AG09309 (cell line): ENCODE results near the gene VTN.
A peak's percentile ranks its signal among the peaks of the same experiment; 100 is the strongest.

Experiments
- DNase-seq: peaks from one replicate; pipeline ENCODE4 v3.0.0-alpha.2; 2010; ENCODE audit warnings: low read depth
- H3K4me3 ChIP-seq: 2 replicates; pipeline ENCODE4 v1.5.1; 2011; ENCODE audit warnings: mild to moderate bottlenecking, low read depth, low read length, moderate library complexity; ENCODE audit not compliant: control insufficient read depth
- CTCF ChIP-seq: IDR thresholded peaks from 2 replicates; pipeline ENCODE4 v1.5.1; 2011; ENCODE audit warnings: mild to moderate bottlenecking, low read depth, low read length, inconsistent platforms; ENCODE audit not compliant: insufficient read depth, control insufficient read depth; ENCODE audit errors: missing control alignments

VTN gene

GRCh38 chr17:28366605-28367004, 3.5 kb downstream of the VTN start:
- no peak overlapping the region for H3K4me3 ChIP-seq
- DNase-seq, result no peak
- no peak for TF ChIP-seq CTCF

DNA sequence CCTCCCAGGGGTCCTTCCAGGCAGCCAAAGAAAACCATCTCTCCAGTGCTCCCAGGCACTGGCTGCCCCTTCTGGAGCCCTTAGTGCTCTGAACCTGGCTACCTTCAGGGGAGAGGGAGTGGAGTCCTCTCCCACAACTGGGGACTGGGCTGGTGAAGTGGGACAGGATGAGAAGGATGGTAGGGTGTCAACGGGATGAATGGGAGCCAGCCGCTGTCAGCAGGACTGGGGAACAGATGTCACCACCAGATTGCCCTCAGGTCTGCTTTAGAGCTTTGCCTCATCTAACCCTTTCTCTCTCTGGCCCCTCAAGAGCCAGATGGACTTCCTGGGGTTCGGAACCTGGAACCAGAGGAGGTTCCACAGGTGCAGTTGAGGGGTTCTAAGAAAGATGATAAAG, 4.6 kb downstream of the VTN start:
- H3K4me3 ChIP-seq, result no peak overlapping the region
- DNase-seq, result no peak
- no peak for TF ChIP-seq CTCF

DNA sequence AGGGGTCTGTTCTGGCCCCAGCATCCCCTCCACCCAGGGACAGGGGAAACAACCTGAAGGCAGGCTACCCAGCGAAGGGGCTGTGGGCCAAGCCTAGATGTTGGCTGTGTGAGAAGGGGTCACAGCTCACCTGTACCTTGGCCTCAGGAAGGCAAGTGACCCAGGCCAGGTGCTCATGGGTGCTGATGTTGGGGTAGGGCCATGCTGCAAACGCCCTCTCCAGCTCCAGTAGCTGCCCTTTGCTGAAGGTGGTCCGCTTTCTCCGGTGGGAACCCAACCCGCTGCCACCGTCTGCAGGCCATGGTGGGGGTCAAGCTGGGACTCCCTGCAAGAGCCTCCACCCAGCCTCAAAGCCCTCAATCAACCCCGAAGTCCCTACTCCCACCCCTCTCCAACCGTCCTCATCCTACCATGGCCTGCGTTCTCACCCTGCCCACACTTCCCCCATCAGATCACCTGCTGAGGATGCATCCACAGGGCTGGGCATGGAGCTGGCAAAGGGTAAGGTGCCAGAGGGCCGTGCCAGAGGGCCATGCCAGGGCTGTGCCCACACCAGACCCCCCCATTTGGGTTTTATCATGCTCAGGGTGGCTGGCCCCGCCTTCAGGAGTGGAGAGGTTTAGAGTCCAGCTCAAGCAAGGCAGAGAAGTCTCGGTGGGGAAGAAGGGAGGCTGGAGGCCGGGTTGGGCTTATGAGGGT, 5.3 kb downstream of the VTN start, which contains the start of gene SEBOX:
Gene SEBOX (minus strand): TSS at position 535 of the 699 bp plus-strand sequence. CDS start 48 bp downstream, at position 487.
- TF ChIP-seq CTCF, result no peak
- no peak for DNase-seq
- no peak within 1 kb of the TSS for H3K4me3 ChIP-seq

DNA sequence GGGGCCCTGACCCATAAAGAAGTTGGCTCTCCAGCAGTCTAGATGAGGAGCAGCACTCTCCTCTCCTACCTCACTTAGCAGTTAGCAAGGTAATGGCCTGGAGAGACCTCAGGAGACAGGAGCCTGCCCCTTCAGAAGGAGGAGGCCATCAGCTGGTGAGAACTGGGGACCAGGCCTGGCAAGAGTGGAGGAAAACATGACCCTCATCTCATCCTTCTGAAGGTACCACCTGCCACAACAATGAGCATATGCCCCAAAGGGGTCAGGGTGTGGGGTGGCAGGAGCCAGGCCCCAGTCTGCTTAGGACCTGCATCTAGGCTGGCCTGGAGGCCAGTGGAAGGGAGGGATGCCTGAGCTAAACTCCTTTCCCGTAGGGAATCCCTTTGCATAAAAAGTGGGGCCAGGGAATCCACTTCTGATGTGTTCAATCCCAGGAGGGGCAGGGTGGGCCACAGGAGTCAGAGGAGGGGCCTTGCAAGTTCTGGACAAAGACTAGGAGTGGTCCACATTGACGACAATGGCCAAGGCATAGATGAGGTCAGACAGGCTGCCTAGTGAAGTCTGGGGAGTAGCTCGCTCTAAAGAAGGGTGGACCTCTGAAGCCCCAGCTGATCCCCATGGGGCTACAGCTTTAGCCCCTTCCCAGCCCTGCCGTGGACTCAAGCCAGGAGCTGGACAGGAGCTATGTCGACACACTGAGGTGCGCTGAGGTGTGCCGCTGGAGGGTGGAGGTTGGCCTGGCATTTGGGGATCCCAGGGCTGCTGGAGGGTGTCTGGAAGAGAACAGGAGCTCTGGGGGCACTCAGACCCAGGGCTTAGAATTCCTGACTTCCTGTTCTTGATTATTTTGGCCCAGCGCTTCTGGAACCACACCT, 6.1 kb downstream of the VTN start:
- TF ChIP-seq CTCF, result no peak
- DNase-seq, result no peak
- H3K4me3 ChIP-seq, result no peak overlapping the region

GRCh38 chr17:28363186-28363585, 6.9 kb downstream of the VTN start:
- no peak overlapping the region for H3K4me3 ChIP-seq
- TF ChIP-seq CTCF, result no peak
- no peak for DNase-seq

- peak overlapping the region; percentile 79 for H3K4me3 ChIP-seq
- TF ChIP-seq CTCF, result no peak
- DNase-seq, result no peak
Observed at GRCh38 chr17:28357901-28358197, 12.3 kb downstream of the VTN start.
